Measurements from ENCODE around the gene KCNK1. TPM values are rescaled to one million over a fixed set of nuclear protein-coding genes. Genes with fewer than 3 reads are reported as not detected.

Gene KCNK1
- total RNA-seq, 4 donors from 2014 or later = 13.1 to 19.7 (median 17.2) TPM

DNA sequence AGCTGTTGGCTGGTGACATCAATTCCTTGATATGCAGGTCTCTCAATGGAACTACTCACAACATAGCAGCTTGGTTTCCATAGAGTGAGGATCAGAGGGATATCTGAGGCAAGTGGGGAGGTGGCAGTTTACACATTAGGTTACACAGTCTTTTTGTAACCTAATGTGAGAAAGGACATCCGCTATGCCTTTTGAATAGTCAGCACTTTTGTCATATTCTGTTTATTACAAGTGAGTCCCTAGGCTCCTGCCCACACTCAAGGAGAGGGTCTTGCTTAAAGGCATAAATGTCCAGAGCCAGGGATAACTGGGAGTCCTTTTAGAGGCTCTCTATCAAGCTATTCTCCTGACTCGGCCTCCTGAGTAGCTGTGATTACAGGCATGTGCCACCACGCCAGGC, 104.2 kb downstream of the KCNK1 start:
- DNase-seq (ENCODE audit: low spot score in 2 of 2) = no peak
- 87 to 100% methylated on average over 3 of the region's 3 CpGs for WGBS, 2 donors
- TF ChIP-seq POLR2A (IDR thresholded peaks at IDR 0.05) = no peak
- TF ChIP-seq, protein P1, sequence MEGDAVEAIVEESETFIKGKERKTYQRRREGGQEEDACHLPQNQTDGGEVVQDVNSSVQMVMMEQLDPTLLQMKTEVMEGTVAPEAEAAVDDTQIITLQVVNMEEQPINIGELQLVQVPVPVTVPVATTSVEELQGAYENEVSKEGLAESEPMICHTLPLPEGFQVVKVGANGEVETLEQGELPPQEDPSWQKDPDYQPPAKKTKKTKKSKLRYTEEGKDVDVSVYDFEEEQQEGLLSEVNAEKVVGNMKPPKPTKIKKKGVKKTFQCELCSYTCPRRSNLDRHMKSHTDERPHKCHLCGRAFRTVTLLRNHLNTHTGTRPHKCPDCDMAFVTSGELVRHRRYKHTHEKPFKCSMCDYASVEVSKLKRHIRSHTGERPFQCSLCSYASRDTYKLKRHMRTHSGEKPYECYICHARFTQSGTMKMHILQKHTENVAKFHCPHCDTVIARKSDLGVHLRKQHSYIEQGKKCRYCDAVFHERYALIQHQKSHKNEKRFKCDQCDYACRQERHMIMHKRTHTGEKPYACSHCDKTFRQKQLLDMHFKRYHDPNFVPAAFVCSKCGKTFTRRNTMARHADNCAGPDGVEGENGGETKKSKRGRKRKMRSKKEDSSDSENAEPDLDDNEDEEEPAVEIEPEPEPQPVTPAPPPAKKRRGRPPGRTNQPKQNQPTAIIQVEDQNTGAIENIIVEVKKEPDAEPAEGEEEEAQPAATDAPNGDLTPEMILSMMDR (IDR thresholded peaks at IDR 0.05) = no peak
- H3K4me3 ChIP-seq (ENCODE audit: low read depth, poor library complexity, severe bottlenecking) = no peak overlapping the region
- intact Hi-C loops (cut with DNase I; ENCODE audit: low total_unique reads) = no loop called here

DNA sequence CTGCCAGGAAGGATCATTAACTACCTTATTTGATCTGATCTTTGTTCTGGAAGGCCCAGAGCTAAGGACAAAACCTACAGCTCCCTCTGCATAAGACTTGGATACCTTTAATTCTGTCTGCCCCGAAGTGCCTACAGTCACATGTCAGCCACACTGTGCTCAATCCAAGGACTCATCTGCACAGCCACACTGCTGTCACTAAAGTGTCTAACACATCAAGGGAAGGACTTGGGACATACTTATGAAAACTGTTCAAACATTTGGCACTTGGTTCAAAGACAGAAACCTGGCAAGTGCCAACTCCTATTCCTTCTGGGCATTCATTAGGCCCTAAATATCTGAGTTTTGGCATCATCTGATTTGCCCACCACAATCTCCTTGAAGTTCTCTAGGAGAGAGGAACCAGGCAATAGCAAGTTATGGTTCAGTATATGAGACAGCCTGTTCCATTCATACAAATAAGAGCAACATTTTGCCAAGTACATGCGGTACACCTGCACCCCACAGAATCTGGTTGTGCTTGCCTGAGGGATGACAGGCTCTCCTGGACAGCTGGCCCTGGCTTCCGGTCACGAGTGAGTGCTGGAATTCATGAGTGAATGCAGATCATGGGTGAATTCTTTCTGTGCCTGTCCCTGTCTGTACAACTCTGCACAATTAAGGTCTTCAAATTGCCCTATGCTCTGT, 105.9 kb downstream of the KCNK1 start:
- intact Hi-C loops (cut with DNase I; ENCODE audit: low total_unique reads) = no loop called here
- H3K4me3 ChIP-seq (ENCODE audit: low read depth, poor library complexity, severe bottlenecking) = no peak overlapping the region
- WGBS, 2 donors = 42 to 71% methylated on average over 4 of the region's 4 CpGs
- TF ChIP-seq, protein P1 (IDR thresholded peaks at IDR 0.05) = no peak
- TF ChIP-seq POLR2A (IDR thresholded peaks at IDR 0.05) = no peak
- DNase-seq (ENCODE audit: low spot score in 2 of 2) = no peak

DNA sequence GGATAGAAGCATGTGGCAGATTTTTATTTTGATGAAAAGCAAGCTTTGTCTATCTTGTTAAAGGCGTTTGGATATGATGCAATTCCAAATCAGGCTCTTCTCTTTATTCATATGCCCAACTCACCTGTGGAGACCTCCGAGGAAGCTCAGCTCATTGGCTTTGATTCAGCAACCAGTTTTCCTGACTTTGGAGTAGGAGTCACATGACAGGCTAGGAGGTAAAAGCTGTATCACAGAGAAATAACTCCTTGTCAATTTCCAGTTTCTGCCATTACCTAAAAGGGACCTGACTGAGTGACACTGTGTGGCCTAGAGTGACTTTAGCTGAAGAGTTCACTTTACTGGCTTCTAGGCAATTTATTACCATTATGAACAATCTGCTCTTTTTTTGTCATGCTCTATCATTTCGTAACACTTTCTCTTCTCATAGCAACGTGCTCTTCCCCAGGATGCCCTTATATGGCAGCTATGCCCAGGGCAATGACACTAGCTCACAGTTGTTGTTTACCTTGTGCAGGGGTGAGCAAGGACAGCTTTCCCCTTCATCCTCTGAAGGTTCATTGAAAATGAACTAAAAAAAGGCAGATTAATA, 107.2 kb downstream of the KCNK1 start:
- DNase-seq (ENCODE audit: low spot score in 2 of 2) = no peak
- TF ChIP-seq, protein P1 (IDR thresholded peaks at IDR 0.05) = no peak
- TF ChIP-seq POLR2A (IDR thresholded peaks at IDR 0.05) = no peak
- 31 to 41% methylated on average over 4 of the region's 4 CpGs for WGBS, 2 donors
- intact Hi-C loops (cut with DNase I; ENCODE audit: low total_unique reads) = no loop called here
- H3K4me3 ChIP-seq (ENCODE audit: low read depth, poor library complexity, severe bottlenecking) = no peak overlapping the region

Small RNA genes within 50 kb of the gene (microRNA-seq; reads per million reads assigned to microRNA genes)
- 0 reads per million in 2 donors for gene MIR4427 (ENCODE audit: borderline number of aligned reads in 1 of 2, borderline replicate concordance in 2 of 2)

Data from lower leg skin (tissue), 4 donors.